GM18511 (cell line): Measurements from ENCODE around the gene BYSL.

Experiments
- ATAC-seq: cut with Tn5 transposase; IDR thresholded peaks from one replicate; pipeline ENCODE4 v1.9.1; 2021; ENCODE audit warnings: mild to moderate bottlenecking, moderate library complexity; ENCODE audit not compliant: unreplicated experiment

Gene BYSL, protein sequence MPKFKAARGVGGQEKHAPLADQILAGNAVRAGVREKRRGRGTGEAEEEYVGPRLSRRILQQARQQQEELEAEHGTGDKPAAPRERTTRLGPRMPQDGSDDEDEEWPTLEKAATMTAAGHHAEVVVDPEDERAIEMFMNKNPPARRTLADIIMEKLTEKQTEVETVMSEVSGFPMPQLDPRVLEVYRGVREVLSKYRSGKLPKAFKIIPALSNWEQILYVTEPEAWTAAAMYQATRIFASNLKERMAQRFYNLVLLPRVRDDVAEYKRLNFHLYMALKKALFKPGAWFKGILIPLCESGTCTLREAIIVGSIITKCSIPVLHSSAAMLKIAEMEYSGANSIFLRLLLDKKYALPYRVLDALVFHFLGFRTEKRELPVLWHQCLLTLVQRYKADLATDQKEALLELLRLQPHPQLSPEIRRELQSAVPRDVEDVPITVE

GRCh38 chr6:41920921-41921711, at the start of gene BYSL, which contains the start of gene MED20:
TSS of gene BYSL (plus strand) at chr6:41921499. CDS start at chr6:41921563, 64 bp downstream.
TSS of gene MED20 (minus strand) at chr6:41921139. CDS start at chr6:41921018, 121 bp downstream.
- ATAC-seq = peak; percentile 91

- ATAC-seq = no peak
These were observed 49.6 kb upstream of the BYSL start for GRCh38 chr6:41871691-41872090.

DNA sequence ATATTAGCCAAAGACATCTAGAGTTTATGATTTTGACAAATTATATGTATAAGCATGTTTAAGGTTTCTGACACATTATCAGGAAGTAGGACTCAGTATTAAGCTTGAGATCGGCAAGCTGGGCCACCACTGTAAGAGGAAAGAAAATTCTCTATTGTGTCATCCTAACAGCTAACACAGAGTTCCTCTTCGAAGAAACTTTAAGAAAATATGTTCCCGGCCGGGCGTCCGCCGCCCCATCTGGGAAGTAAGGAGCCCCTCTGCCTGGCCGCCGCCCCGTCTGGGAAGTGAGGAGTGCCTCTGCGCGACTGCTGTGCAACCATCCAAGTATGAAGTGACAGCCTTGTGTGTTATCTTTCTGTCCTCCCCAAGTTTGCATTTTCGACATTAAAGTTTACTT, 49.2 kb upstream of the BYSL start:
- no peak for ATAC-seq

- ATAC-seq = no peak
These were observed 46.6 kb upstream of the BYSL start for GRCh38 chr6:41874741-41875140.

DNA sequence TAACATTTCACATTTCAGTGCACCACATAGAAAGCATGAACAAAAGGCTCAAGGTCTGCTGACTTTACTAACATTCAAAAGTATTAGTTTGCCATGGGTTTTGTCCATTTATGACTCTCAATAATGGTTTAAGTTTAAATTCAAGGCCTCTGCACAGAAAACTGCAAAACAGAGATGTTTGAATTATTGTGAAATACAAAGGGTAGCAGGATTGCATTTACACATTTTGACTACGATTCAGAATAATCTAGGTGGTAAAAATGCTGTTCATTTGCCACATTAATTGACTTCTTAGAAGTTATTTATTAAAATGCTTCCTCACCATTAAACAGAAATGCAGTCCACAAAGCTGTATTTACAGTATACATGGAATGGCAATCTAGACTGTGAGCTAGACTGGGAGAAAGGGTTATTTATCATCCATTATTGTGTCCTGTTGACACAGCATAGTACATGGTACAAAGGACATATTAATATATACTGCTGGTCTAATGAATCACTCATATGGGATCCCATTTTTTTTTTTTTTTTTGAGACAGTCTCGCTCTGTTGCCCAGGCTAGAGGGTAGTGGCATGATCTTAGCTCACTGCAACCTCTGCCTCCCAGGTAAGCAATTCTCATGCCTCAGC, 44.1 kb upstream of the BYSL start:
- no peak for ATAC-seq

DNA sequence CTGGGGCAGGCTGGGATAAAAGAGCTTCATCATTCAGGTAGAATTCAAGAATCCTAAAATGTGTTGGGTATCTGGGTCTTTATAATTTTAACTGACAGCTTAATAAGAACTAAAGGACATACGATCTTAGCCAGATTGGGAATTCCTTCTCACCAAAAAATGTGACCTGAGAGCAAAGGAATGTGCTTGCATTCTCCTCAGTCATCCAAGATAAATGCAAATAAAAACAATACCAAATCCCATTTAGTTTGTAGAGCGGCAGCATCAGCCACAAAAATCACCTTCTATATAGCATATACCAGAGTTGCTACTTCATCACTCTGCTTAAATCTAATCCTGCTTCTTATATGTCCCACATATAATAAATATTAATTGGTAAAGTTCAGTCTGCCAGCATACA, 43.1 kb upstream of the BYSL start:
- no peak for ATAC-seq

DNA sequence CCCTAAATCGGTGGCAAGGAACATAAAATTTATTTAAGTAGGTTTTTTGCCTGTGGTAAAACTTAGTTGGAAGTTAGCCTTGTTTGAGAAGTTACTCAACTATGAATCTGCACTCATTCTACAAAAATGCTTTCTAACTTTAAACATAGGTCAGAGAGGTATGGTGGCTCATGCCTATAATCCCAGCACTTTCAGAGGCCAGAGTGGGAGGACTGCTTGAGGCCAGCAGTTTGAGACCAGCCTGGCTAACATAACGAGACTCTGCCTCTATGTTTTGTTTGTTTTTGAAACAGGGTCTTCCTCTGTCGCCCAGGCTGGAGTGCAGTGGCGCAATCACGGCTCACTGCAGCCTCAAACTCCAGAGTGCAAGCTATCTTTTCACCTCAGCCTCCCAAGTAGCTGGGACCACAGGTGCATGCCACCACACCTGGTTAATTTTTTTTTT, 42.3 kb upstream of the BYSL start:
- ATAC-seq = no peak

DNA sequence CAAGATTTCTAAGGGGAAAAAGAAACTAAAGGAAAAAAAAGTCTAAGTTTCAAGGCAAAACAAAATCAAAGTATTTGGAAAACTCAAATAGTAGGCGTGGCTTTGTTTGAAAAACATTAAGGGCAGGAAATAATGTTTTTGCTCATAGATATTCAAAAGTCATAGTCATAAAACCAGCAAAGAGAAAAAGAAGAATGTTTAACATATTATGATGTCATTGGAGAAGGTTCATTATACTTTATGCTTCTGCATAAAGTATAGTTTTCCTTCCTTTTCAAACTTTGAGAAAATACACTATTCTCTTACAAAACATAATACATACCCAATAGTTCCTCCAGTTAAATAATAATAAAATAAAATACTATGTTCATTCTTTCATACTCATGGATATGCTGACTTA, 39.8 kb upstream of the BYSL start:
- ATAC-seq = no peak

DNA sequence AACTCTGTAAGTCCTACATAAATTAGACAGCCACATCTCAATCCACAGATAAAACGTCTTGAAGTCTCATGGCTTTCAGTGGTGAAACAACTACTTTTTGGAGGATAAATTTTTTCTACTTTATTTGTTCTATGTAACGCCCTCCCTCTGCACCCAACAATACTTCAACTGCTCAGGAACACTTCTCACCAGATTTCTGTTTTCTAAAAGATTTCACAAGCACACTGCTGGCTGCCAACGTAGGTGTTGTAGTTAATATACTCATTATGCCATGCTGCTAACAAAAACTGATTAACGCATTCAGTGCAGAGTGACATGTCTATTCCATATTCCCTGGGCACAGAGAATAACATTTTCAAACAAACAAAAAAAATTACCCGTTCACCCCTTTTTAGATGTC, 36.3 kb upstream of the BYSL start:
- no peak for ATAC-seq

GRCh38 chr6:41885930-41886329, 35.4 kb upstream of the BYSL start:
- ATAC-seq = no peak

DNA sequence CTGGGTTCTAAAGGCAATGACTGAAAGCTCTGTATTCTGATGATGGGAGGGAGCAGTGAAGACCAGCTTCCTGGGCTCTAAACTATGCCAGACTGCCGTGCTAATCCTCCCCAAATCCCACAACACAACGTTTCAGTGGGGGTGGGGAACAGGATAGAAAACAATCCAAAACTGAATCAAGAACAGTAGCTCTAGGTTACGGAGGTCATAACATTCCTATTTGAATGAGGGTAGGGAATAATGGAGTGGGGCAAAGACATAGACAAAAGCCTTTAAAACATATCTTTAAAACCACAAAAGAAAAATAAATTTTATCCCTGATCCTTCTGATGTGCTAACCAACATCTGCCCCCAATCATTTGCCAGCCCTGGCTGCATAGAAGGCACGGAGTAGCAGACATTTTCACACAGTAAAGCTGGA, 34.0 kb upstream of the BYSL start:
- ATAC-seq = no peak

GRCh38 chr6:41892921-41893564, 28.3 kb upstream of the BYSL start:
- no peak for ATAC-seq

GRCh38 chr6:41894366-41895299, 26.7 kb upstream of the BYSL start:
- ATAC-seq = peak; percentile 35

DNA sequence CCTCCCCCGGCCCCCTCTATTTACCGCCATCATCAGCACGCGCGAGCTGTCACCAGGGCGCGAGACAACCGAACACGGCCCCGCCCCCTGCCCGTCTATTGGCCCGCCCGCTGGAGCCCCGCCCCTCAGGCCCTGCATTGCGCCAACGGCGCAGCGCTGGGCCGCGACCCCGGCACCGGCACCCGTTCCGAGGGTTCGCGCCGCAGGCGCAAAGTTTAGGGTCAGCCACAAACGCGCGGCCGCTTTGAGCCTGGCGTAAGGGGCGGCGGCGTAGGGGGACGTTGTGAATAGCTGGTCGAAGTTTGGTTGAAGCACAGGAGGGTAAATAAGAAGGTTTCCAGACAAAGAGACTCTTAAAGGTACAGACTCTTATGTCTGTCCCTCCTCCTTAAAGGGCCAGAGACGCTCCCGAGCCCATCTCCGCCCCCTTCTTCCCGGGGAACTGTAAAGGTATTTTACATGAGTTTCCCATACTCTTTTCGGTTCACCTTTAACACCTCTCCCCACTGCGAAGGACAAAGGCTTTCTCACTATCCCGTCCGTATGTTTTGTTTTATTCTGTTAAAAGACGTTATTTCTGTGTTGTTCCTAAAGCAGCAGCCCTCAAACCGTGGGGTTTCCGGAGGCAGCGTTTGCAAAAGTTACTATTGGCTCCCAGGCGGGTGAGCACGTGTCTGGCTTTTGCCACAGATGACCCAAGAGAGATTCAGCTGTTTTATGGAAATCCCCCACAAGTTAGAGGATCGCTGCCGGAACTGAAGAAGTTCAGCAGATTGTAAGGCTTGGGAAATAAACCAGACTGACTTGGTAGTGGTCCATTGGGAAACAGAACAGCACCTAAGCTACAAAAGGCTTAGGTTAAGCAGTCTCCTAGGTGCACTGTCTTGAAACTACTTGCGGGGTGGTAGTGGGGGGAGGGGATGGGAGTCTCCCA, 25.7 kb upstream of the BYSL start, which contains the start of gene USP49:
Gene USP49 (minus strand): TSS at position 76 of the 934 bp plus-strand sequence. CDS start 88,392 bp downstream, outside the sequence.
- ATAC-seq = peak; percentile 89

DNA sequence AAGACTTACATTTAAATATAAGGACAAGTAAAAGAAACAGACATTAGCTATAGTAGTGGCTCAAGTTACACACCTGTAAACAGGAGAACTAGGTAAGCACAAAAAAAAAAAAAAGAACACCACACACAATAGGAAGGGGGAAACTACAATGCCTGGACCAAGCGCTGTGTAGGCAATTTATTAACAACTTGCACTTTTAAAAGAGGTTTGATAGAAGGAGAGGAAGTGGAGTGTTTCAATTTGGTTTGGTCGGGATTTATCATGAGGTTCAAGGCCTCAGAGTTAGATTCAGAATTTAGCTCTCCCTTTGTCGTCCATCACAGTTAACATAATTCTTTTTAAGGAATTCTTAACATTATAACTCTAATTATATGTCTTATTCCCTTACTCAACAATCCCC, 25.0 kb upstream of the BYSL start:
- no peak for ATAC-seq

GRCh38 chr6:41900861-41901260, 20.4 kb upstream of the BYSL start:
- no peak for ATAC-seq

GRCh38 chr6:41901882-41902519, 19.3 kb upstream of the BYSL start:
- no peak for ATAC-seq

DNA sequence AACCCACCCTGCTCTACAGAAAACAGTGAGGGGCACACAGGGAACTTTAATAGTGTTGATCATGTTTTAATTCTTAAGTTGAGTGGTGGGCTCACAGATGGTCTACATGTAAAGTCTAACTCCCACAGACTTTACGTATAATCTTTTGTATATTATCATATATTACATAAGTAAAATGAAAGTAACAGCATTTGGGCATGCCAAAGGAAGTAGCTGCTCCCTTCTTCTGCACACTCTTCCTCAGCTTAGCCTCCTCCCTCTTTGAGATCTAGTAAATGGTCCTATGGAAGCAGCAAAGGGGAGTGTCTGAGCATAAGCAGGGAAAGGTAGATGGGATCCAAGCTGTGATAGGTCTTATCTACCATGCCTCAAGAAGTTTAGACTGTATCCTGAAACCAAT, 11.6 kb upstream of the BYSL start:
- no peak for ATAC-seq
